IPS-18c (cell line): ENCODE measurements around the gene ZNF81.
"Not testable (repeated sequence)": the region's sequence is repeated elsewhere in the genome, so short reads cannot be mapped to it uniquely, and the experiment has no call there.

ENCODE experiments used
- H3K4me3 ChIP-seq: 2 replicates; pipeline ENCODE4 v1.7.0; 2013; ENCODE audit warnings: low read depth, mild to moderate bottlenecking, low read length, moderate library complexity; ENCODE audit not compliant: insufficient read depth
- H3K9me3 ChIP-seq: one replicate; pipeline ENCODE4 v1.6.1; 2013; ENCODE audit warnings: mild to moderate bottlenecking, low read length, moderate library complexity; ENCODE audit not compliant: control insufficient read depth, insufficient read depth

ZNF81 gene

GRCh38 chrX:47836164-47837072 lies at the start of gene ZNF81:
TSS of gene ZNF81 (plus strand) at chrX:47836902. CDS start at chrX:47846268, 9,366 bp downstream.
- Histone ChIP-seq H3K9me3 (peaks cover 2% of the 10 kb centered on the region), H3K4me3 (peak within 1 kb of the TSS; percentile 62)

- Histone ChIP-seq H3K4me3 (no peak overlapping the region), H3K9me3 (peaks cover 3% of the 10 kb centered on the region)
Measured at GRCh38 chrX:47796433-47796906, 40.2 kb upstream of the ZNF81 start.

- Histone ChIP-seq H3K9me3 (peaks cover 5% of the 10 kb centered on the region), H3K4me3 (no peak overlapping the region)
Measured at GRCh38 chrX:47797084-47797483, 39.6 kb upstream of the ZNF81 start.

GRCh38 chrX:47798861-47799260 lies 37.8 kb upstream of the ZNF81 start:
- H3K9me3 ChIP-seq: peaks cover 5% of the 10 kb centered on the region
- H3K4me3 ChIP-seq: no peak overlapping the region

GRCh38 chrX:47802589-47802988 lies 34.1 kb upstream of the ZNF81 start:
- H3K4me3 ChIP-seq: no peak overlapping the region

GRCh38 chrX:47803103-47803502 lies 33.6 kb upstream of the ZNF81 start:
- H3K4me3 ChIP-seq, H3K9me3 ChIP-seq: not testable (repeated sequence)

More at GRCh38 chrX:47802589-47802988, 34.1 kb upstream of the ZNF81 start:
- H3K9me3 ChIP-seq: peaks cover 5% of the 10 kb centered on the region

- Histone ChIP-seq H3K4me3 (no peak overlapping the region), H3K9me3 (peaks cover 6% of the 10 kb centered on the region)
Measured at GRCh38 chrX:47804315-47804714, 32.4 kb upstream of the ZNF81 start.

- H3K9me3 ChIP-seq: not testable (repeated sequence)
Measured at GRCh38 chrX:47805844-47806243, 30.9 kb upstream of the ZNF81 start.

GRCh38 chrX:47806415-47807271 lies 30.1 kb upstream of the ZNF81 start:
- not testable (repeated sequence) for H3K4me3 ChIP-seq, H3K9me3 ChIP-seq

More at GRCh38 chrX:47805844-47806243, 30.9 kb upstream of the ZNF81 start:
- H3K4me3 ChIP-seq: not testable (repeated sequence)

- not testable (repeated sequence) for H3K4me3 ChIP-seq, H3K9me3 ChIP-seq
Measured at GRCh38 chrX:47807272-47807538, 29.5 kb upstream of the ZNF81 start.

GRCh38 chrX:47807548-47807947 lies 29.2 kb upstream of the ZNF81 start:
- H3K4me3 ChIP-seq: no peak overlapping the region

GRCh38 chrX:47808904-47809788 lies 27.6 kb upstream of the ZNF81 start:
- Histone ChIP-seq H3K4me3 (no peak overlapping the region), H3K9me3 (peaks cover 4% of the 10 kb centered on the region)

More at GRCh38 chrX:47807548-47807947, 29.2 kb upstream of the ZNF81 start:
- peaks cover 4% of the 10 kb centered on the region for H3K9me3 ChIP-seq

GRCh38 chrX:47814851-47815250 lies 21.9 kb upstream of the ZNF81 start:
- H3K4me3 ChIP-seq: no peak overlapping the region
- peaks cover 13% of the 10 kb centered on the region for H3K9me3 ChIP-seq

GRCh38 chrX:47815901-47816845 lies 20.5 kb upstream of the ZNF81 start:
- H3K4me3 ChIP-seq: no peak overlapping the region
- peaks cover 13% of the 10 kb centered on the region for H3K9me3 ChIP-seq

- H3K9me3 ChIP-seq: peaks cover 13% of the 10 kb centered on the region
- H3K4me3 ChIP-seq: no peak overlapping the region
Measured at GRCh38 chrX:47817421-47817820, 19.3 kb upstream of the ZNF81 start.

- H3K9me3 ChIP-seq: peaks cover 13% of the 10 kb centered on the region
- no peak overlapping the region for H3K4me3 ChIP-seq
Measured at GRCh38 chrX:47817897-47818296, 18.8 kb upstream of the ZNF81 start.
